Caki2 (cell line): ENCODE measurements around the gene GBE1. TPM values are rescaled to one million over a fixed set of nuclear protein-coding genes. Genes with fewer than 3 reads are reported as not detected.
A peak's percentile ranks its signal among the peaks of the same experiment; 100 is the strongest.
"Not testable (repeated sequence)": the region's sequence is repeated elsewhere in the genome, so short reads cannot be mapped to it uniquely, and the experiment has no call there.

Experiments used
- DNase-seq: peaks from one replicate; pipeline ENCODE4 v3.0.0-alpha.2; 2015; ENCODE audit warnings: low read depth
- in situ Hi-C: cut with HindIII; loops from 2 replicates; pipeline ENCODE4 v1.10.0; 2016; ENCODE audit warnings: low sequenced_read_pairs, low pct_unique_long_range_greater_than_20kb, mixed read lengths
- total RNA-seq: library from RNA; depleted of rRNA; stranded (reverse); fragments of >200 nt; shearing (Covaris generic); gene quantifications from 2 replicates; pipeline ENCODE4 v1.2.3, GENCODE V29; 2014; ENCODE audit warnings: low replicate concordance; rRNA removed

GBE1 gene
- 40.3 and 81.9 TPM in 2 replicates for total RNA-seq

GRCh38 chr3:81760924-81761903, at the start of gene GBE1:
Gene GBE1 (minus strand): TSS chr3:81761645. CDS start chr3:81761517, 128 bp downstream.
- in situ Hi-C loops, result no loop called here
- peak; percentile 95 for DNase-seq

DNA sequence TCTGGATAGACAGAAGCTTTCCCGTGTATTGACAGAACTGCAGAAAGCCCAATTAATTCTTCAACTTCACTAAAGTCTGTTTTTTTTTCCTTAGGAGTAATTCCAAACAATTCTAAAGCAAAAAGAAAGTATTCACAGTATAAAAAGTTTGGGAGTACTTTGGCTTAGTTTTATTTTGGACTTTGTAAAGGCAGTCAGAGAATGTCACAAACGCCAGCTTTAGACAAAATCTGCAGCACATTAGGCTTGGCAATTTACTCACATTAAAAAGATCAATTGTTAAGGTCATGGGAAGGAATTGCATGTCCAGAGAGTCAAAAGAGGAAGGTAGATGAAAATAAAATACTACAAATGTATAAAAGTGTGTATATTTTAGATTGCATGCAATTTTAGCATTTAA, 47.5 kb upstream of the GBE1 start:
- in situ Hi-C loops, result no loop called here
- no peak for DNase-seq

DNA sequence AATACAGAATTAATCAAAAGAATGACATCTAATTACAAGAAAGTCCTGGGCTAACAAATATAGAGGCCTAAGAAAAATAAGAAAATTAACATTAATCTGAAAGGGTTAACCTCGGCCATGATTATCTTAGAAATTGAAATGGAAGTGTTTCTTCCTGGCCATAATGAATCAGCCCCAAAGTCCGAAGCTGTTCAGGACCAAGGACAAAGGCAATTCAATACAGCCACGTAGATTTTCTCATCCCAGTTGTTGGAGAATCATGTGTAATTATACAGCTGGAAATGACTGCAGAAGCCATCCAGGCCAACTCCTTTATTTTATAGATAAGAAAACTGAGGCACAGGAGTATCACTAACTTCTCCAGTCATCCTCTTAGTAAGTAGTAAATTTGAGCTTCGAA, 38.0 kb upstream of the GBE1 start:
- DNase-seq, result no peak
- in situ Hi-C loops, result no loop called here

- no peak for DNase-seq
- in situ Hi-C loops, result no loop called here
These were observed 32.0 kb upstream of the GBE1 start for GRCh38 chr3:81793410-81793809.

DNA sequence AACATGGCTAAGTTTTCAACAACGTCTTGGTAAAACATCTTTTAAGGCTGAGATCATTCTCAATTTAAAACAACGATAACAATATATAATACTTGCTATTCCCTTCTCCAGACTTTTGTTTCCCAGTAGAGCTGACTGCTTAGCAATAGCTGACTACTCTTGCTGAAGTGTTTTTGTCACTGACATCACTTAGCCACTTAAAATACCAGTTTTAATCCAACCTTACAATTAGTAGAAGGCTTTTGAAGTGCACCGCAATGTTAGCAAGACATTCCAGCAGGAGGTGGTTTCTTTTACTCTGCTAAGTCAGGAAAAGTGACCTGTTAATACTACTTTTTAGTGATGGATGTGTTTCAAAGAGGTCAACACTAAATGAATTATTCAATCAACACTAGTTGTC, 28.7 kb upstream of the GBE1 start:
- in situ Hi-C loops, result no loop called here
- no peak for DNase-seq

- DNase-seq, result no peak
- in situ Hi-C loops, result no loop called here
These were observed 28.2 kb upstream of the GBE1 start for GRCh38 chr3:81789691-81790090.

DNA sequence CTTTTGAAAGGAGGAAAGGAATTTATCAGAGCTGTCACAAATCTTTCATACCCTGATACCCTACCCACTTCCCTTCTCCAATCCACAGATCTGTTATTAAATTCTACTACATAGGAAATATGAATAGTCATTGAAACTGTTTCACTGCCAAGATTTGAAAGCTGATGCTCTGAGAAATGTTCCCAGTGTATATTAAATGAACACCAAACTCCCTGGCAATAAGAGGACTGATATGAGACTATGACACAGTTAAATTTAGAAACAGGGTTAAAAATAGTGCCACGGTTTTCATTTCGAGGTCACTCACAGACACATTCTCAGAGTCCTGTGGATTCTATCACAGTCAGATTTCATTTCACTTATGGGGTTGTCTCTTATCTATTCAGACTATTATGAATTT, 27.2 kb upstream of the GBE1 start:
- no peak for DNase-seq
- in situ Hi-C loops, result no loop called here

DNA sequence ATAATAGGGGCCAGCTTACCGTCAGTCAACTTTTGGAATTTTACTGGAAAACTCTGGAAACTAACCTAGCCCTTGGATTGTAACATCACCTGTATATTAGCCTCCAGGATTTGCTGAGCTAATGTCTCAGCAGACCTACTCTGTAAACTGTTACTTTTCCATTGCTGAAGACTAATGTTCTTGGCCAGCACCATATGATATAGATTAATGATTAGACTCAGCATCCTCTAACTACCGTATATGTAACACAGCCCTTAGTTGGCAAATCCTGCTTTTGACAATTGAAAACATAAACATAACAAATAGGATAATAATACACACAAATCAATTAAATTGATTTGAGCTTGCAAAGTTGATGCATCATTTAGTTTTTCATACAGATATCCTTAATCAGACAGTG, 26.6 kb upstream of the GBE1 start:
- in situ Hi-C loops, result no loop called here
- no peak for DNase-seq

DNA sequence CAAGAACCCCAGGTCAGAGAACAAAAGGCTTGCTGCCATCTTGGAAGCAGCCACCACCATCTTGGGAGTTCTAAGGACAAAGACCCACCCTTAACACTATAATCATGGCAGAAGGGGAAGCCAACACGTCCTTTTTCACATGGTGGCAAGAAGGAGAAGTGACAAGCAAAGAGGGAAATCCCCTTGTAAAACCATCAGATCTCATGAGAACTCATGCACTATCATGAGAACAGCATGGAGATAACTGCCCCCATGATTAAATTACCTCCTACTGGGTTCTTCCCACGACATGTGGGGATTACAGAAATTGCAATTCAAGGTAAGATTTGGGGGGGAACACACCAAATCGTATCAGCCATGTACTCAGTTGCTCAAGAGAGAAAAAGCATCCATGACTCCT, 21.1 kb upstream of the GBE1 start:
- DNase-seq, result no peak
- in situ Hi-C loops, result no loop called here

- in situ Hi-C loops, result no loop called here
- DNase-seq, result no peak
These were observed 17.3 kb upstream of the GBE1 start for GRCh38 chr3:81778678-81779182.

DNA sequence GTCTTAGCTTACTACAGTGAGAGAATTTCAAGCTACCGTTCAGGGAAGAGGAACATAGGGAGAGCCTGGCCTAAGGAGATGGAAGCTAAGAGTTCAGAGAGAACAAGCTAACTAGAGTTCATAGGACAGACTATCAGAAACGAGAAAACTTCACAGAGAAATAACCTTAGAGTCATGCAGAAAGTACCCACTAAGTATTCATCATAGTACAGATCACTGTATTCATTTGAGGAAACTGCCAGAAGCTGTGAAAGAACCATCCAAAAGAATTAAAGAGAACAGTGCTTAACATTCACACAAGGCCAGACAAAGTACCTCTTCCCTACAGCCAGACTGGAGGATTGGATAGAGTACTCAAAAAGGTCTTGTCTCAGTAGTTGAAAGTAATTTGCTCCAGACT, 15.2 kb upstream of the GBE1 start:
- DNase-seq, result no peak
- in situ Hi-C loops, result no loop called here

DNA sequence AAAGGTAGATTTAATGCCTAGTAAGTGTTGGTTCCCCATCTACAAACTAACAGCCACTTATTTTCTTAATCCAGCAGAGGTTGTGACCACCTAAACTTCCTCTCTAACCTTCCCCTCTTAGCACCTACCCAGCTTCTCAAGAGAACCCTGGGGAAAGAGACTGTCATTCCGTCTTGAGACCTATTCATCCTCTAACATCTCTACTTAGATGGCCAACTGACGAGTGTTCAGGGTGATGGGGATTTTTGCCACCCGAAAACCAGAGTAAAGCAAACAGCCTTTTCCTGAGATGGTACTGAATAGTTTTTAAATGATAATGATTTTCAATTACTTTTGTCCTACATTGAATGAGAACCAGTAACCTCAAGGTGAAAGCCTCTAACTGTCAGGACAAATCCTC, 9.3 kb upstream of the GBE1 start:
- in situ Hi-C loops, result no loop called here
- DNase-seq, result no peak

DNA sequence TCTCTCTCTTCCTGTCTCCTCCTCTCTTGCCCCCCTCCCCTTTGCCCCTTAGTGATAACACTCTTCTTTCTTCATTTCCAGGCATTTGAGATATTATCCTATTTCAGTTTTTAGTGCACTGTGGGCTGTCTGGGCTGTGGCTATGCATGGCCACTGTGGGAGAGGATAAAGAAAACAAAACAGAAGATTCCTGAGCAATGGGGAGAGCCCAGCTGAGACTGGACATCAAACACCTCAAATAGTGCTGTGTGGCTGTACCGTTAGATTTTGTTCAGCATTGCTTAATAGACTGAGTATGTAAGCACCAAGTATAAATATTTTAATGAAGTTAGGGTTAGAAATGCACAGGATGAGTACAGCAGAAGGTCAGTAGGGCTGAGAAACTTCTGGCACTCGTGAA, 7.9 kb upstream of the GBE1 start:
- no peak for DNase-seq
- in situ Hi-C loops, result no loop called here

- DNase-seq, in situ Hi-C loops: not testable (repeated sequence)
These were observed 5.9 kb upstream of the GBE1 start for GRCh38 chr3:81767250-81767859.

- DNase-seq, result no peak
- in situ Hi-C loops, result no loop called here
These were observed 4.0 kb upstream of the GBE1 start for GRCh38 chr3:81765400-81765799.

DNA sequence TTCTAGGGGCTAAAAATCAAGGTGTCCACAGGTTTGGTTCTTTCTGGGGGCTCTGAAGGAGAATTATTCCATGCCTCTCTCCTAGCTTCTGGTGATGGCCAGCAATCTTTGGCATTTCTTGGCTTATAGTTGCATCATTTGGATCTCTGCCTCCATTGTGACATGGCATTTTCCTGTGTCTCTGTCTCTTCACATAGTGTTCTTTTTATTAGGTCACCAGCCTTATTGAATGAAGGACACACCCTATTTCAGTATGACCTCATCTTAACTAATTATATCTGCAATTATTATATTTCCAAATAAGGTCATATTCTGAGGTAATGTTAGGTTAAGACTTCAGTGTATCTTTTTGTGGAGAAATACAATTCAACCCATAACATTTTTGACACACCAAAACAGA, 3.2 kb upstream of the GBE1 start:
- DNase-seq, result no peak
- in situ Hi-C loops, result no loop called here

DNA sequence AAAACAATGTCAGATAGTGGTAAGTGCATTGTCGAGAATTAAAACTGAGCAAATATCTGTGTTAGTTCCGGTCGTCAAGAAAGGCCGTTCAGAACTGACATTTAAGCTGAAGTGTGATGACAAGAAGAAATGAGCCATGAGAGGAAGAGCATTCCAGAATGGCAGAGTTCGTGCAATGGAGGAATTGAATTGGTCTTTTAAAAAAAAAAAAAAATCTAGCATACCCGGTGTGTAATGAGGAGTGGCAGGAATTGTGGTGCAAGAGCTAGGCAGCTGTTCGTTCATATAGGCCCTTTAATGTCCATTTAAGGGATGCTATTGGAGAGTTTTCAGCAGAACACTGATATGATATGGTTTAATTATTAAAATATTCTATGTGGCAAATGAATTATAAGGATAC, 2.6 kb upstream of the GBE1 start:
- in situ Hi-C loops, result no loop called here
- DNase-seq, result no peak

DNA sequence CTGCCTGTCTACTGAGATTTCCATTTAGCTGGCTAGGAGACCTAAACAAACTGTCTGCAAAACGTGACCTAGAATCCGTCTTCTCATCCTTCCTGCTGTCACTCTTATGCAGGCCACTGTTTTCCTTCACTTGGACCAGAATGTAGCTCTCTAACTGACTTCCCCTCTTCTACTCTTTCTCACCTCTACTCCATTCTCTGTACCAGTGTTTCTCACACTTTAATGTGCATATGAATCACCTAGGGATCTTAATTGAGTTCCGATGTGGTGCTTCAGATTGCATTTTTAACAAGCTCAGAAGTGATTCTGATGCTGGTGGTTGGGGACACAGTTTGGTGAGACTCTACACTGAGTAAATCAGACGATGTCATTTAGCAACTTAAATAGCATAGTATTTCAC, 1.6 kb upstream of the GBE1 start:
- in situ Hi-C loops, result no loop called here
- no peak for DNase-seq

DNA sequence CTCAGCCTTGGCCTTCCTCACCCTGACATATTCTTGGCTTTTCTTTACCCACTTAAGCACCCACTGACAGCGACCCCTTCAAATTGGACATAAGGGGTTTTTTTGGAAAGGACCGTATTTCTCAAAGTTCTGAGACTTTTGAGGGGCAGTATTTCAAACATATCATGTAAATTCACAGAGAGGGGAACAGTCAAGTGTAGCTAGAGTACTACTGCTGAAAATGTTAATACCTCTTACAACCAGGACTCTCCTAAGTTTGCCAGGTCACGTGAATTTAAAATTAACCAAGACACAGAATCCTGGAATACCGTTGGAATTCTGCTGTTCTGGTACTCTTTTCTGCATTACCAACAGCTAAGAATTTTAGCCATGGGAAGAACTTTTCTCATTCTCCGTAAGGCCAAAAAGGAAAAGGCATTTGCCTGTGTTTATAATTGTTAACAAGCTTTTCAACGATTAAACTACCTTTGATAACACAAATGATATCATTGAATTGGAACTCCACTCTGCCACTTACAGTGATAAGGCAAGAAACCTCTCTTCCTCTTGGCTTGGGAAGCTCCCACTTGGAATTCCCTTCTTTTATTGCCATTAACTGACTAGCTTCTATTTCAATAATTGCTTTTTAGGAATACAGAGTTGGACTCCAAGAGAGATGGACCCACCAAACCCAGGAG, 597 bp upstream of the GBE1 start:
- in situ Hi-C loops, result no loop called here
- DNase-seq, result peak; percentile 38
